GM23338 (cell line): ENCODE data around the gene KBTBD8. TPM values are rescaled to one million over a fixed set of nuclear protein-coding genes. Genes with fewer than 3 reads are reported as not detected.

Experiments used
- ATAC-seq: fragments of 200-7000 bp; cut with Tn5 transposase; 3 replicates; pipeline ENCODE4 v1.9.1; 2020
- DNase-seq: peaks from one replicate; pipeline ENCODE4 v3.0.0-alpha.2; 2015; ENCODE audit warnings: low spot score
- H2AFZ ChIP-seq: fragments of 200-600 bp; sonication (generic); 2 replicates; pipeline ENCODE4 v1.8.0; 2016; ENCODE audit warnings: antibody characterized with exemption, mild to moderate bottlenecking, moderate library complexity
- H3F3A ChIP-seq: fragments of 200-600 bp; sonication (generic); replicated peaks from 2 replicates; pipeline ENCODE4 v1.8.0; 2017; ENCODE audit warnings: antibody characterized with exemption, mixed run types, low read depth
- H3K27ac ChIP-seq: fragments of 200-600 bp; sonication (generic); 2 replicates; pipeline ENCODE4 v1.6.1; 2016; ENCODE audit warnings: low read depth
- H3K27me3 ChIP-seq: fragments of 200-600 bp; sonication (generic); 2 replicates; pipeline ENCODE4 v1.8.0; 2016; ENCODE audit warnings: mild to moderate bottlenecking, mixed run types, moderate library complexity; ENCODE audit not compliant: insufficient read depth
- H3K36me3 ChIP-seq: fragments of 200-600 bp; sonication (generic); 2 replicates; pipeline ENCODE4 v1.8.0; 2016; ENCODE audit warnings: mild to moderate bottlenecking; ENCODE audit not compliant: insufficient read depth
- H3K4me1 ChIP-seq: fragments of 200-600 bp; sonication (generic); 2 replicates; pipeline ENCODE4 v1.8.0; 2016; ENCODE audit warnings: mild to moderate bottlenecking, moderate library complexity; ENCODE audit not compliant: insufficient read depth
- H3K4me2 ChIP-seq: fragments of 200-600 bp; sonication (generic); 2 replicates; pipeline ENCODE4 v1.7.1; 2017; ENCODE audit warnings: mixed run types
- H3K4me3 ChIP-seq: fragments of 200-600 bp; sonication (generic); 2 replicates; pipeline ENCODE4 v1.6.1; 2016; ENCODE audit warnings: mixed run types
- H3K79me2 ChIP-seq: fragments of 200-600 bp; sonication (generic); replicated peaks from 2 replicates; pipeline ENCODE4 v1.8.0; 2017; ENCODE audit warnings: mild to moderate bottlenecking; ENCODE audit not compliant: insufficient read depth
- H3K9me2 ChIP-seq: fragments of 200-600 bp; sonication (generic); 2 replicates; pipeline ENCODE4 v1.8.0; 2017; ENCODE audit not compliant: insufficient read depth
- H4K20me1 ChIP-seq: fragments of 200-600 bp; sonication (generic); replicated peaks from 2 replicates; pipeline ENCODE4 v1.8.0; 2017; ENCODE audit warnings: mild to moderate bottlenecking; ENCODE audit not compliant: insufficient read depth
- H3K27ac Mint-ChIP-seq: 2 replicates; pipeline ENCODE4 v1.8.0; 2020; ENCODE audit warnings: inconsistent platforms, mild to moderate bottlenecking, moderate library complexity, mixed read lengths
- H3K27me3 Mint-ChIP-seq: 3 replicates; pipeline ENCODE4 v1.8.0; 2022; ENCODE audit warnings: low read depth, mild to moderate bottlenecking, moderate library complexity, mixed read lengths, inconsistent platforms; ENCODE audit not compliant: insufficient read depth, poor library complexity
- H3K36me3 Mint-ChIP-seq: 3 replicates; pipeline ENCODE4 v1.8.0; 2021; ENCODE audit warnings: low read depth, mild to moderate bottlenecking, inconsistent platforms, moderate library complexity, mixed read lengths
- H3K4me1 Mint-ChIP-seq: 3 replicates; pipeline ENCODE4 v1.8.0; 2020; ENCODE audit warnings: mild to moderate bottlenecking, inconsistent platforms, mixed read lengths
- H3K4me3 Mint-ChIP-seq: 3 replicates; pipeline ENCODE4 v1.8.0; 2021; ENCODE audit warnings: moderate library complexity, mild to moderate bottlenecking, inconsistent platforms, mixed read lengths
- H3K9me3 Mint-ChIP-seq: 3 replicates; pipeline ENCODE4 v1.8.0; 2020; ENCODE audit warnings: moderate library complexity, mild to moderate bottlenecking, inconsistent platforms, mixed read lengths
- CREB1 ChIP-seq: fragments of 250-450 bp; sonication (Bioruptor Pico); IDR thresholded peaks from 2 replicates; pipeline ENCODE4 v1.5.0; 2020; ENCODE audit warnings: low read depth, mild to moderate bottlenecking, moderate library complexity
- EZH2 ChIP-seq: fragments of 200-600 bp; sonication (generic); IDR thresholded peaks from one replicate; pipeline ENCODE4 v1.8.0; 2017; ENCODE audit warnings: antibody characterized with exemption, mild to moderate bottlenecking, low read depth; ENCODE audit not compliant: unreplicated experiment
- EZH2phosphoT487 ChIP-seq: fragments of 200-600 bp; sonication (generic); IDR thresholded peaks from one replicate; pipeline ENCODE4 v1.8.1; 2018; ENCODE audit warnings: antibody characterized with exemption; ENCODE audit not compliant: unreplicated experiment
- POLR2AphosphoS5 ChIP-seq: IDR thresholded peaks from 2 replicates; pipeline ENCODE4 v1.6.1; 2016; ENCODE audit warnings: antibody characterized with exemption, low read depth
- ZNF114 ChIP-seq: fragments of 250-450 bp; sonication (Bioruptor Pico); IDR thresholded peaks from 2 replicates; pipeline ENCODE4 v1.5.0; 2020; ENCODE audit warnings: mild to moderate bottlenecking, moderate library complexity
- ZNF331 ChIP-seq: fragments of 250-450 bp; sonication (Bioruptor Pico); IDR thresholded peaks from 2 replicates; pipeline ENCODE4 v1.5.0; 2020; ENCODE audit warnings: low read depth, mild to moderate bottlenecking, moderate library complexity
- polyA plus RNA-seq: library from polyadenylated mRNA; unstranded; fragments of >200 nt; fragmentation: Nextera tagmentation; extraction: Ambion mirVana; gene quantifications from 2 replicates; pipeline ENCODE4 v1.2.1, GENCODE V29; 2016
- total RNA-seq: library from RNA; depleted of rRNA; stranded (reverse); fragments of >200 nt; shearing (Covaris generic); gene quantifications from 2 replicates; pipeline ENCODE4 v1.2.3, GENCODE V29; 2014
- TF ChIP-seq, protein P1 (sequence below): IDR thresholded peaks from one replicate; pipeline ENCODE4 v1.6.1; 2018; ENCODE audit warnings: antibody characterized with exemption; ENCODE audit not compliant: unreplicated experiment
- TF ChIP-seq, protein P2 (sequence below): fragments of 250-450 bp; sonication (Bioruptor Pico); IDR thresholded peaks from 2 replicates; pipeline ENCODE4 v1.5.0; 2020; ENCODE audit warnings: mild to moderate bottlenecking, moderate library complexity

Gene KBTBD8
- total and polyA plus RNA-seq, 2 experiments from 2014 or later, result 3.5 to 19.9 TPM

DNA sequence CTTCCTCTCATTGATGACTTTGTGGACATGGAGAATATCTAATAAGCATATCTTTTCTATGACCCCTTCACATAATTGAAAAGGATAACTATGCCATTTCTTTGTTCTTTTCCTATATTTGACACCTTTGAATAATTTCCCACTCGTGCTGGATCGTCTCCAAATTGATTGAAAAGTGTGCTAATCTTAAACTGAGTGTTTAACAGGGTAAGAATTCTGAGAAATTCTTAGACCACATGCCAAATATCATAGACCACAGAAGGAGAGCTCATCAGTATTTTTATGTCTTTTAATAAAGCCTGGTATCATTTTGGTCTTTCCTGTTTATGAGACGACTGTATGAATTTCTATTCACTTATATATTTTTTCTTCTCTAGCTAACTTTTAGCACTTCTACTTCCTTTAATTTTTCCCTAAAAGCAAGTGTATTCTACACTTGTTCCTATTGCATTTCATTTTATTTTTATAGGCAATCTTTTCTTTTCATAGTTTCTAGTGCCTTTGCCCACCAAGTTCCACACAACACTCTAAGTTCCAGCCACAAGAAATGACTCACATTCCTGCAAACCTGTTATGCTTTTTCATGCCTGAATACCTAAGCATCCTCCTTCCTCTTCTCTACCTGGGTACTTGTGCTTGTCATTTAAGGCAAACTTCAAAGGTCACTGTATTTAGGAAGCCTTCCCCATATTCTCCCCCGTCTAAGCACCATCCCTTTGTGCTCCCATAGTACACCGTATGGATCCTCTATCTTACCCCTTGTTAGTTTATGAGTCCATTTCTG is 30.1 kb downstream of the KBTBD8 start (continued):
- TF ChIP-seq, protein P1, sequence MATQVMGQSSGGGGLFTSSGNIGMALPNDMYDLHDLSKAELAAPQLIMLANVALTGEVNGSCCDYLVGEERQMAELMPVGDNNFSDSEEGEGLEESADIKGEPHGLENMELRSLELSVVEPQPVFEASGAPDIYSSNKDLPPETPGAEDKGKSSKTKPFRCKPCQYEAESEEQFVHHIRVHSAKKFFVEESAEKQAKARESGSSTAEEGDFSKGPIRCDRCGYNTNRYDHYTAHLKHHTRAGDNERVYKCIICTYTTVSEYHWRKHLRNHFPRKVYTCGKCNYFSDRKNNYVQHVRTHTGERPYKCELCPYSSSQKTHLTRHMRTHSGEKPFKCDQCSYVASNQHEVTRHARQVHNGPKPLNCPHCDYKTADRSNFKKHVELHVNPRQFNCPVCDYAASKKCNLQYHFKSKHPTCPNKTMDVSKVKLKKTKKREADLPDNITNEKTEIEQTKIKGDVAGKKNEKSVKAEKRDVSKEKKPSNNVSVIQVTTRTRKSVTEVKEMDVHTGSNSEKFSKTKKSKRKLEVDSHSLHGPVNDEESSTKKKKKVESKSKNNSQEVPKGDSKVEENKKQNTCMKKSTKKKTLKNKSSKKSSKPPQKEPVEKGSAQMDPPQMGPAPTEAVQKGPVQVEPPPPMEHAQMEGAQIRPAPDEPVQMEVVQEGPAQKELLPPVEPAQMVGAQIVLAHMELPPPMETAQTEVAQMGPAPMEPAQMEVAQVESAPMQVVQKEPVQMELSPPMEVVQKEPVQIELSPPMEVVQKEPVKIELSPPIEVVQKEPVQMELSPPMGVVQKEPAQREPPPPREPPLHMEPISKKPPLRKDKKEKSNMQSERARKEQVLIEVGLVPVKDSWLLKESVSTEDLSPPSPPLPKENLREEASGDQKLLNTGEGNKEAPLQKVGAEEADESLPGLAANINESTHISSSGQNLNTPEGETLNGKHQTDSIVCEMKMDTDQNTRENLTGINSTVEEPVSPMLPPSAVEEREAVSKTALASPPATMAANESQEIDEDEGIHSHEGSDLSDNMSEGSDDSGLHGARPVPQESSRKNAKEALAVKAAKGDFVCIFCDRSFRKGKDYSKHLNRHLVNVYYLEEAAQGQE, result no peak

DNA sequence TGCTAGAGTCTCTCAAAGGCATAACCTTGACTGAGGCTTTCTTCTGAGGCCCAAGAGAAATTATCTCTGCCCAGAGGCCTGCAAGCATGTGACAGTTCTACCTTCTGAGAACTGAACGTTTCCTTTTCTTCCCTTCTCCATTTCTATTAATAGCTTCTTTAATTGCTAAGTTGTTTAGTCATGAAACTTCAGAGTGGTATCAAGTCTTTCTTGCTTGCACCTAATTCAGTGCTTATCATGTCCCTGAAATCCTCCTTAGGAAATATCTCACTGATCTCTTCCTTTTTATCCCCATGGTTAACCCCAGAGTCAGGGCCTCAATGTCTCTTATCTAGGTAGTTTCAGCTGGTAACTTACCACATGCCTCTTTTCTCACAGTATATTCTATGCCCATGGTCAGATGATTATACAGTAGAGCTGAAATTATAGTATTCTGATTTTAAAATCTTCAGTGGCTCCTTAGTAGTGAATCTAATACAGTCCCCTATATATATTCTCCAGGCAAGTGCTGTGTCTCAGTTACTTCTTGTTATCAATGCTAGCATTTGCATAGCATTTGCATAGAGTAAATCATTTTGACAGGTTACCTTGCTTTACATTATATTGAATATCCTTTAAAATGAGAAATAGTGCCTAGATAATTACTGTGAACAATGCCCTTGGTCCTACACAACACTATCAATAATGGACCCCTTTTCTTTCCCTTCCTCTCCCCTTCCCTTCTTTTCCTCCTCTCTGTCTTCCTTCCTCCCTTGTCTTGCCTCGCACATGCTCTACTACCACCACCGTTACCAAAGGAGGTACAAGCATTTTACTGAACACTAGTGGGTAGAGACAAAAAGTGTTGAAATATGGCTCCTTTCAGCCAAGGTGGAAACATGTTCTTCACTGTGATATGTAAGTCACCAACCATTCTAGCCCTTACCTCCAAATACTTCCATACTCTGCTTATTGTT is 33.0 kb downstream of the KBTBD8 start:
- peaks cover 2% of the 10 kb centered on the region for H3K27me3 Mint-ChIP-seq
- H3K27ac Mint-ChIP-seq, result no peak overlapping the region
- Histone ChIP-seq H3F3A (no peaks in the 10 kb centered on the region), H2AFZ (no peak overlapping the region; the same call in 1 of the 2 replicates), H3K4me2 (no peak overlapping the region), H3K4me3 (no peak overlapping the region), H3K27ac (no peak overlapping the region), H3K4me1 (peaks cover 8% of the 10 kb centered on the region), H3K36me3 (no peaks in the 10 kb centered on the region), H3K9me2 (no peaks in the 10 kb centered on the region; the same call in 1 of the 2 replicates), H4K20me1 (no peaks in the 10 kb centered on the region), H3K27me3 (no peaks in the 10 kb centered on the region), H3K79me2 (no peaks in the 10 kb centered on the region)
- H3K36me3 Mint-ChIP-seq, result no peaks in the 10 kb centered on the region
- no peak overlapping the region for H3K4me3 Mint-ChIP-seq
- H3K9me3 Mint-ChIP-seq, result no peaks in the 10 kb centered on the region
- peaks cover 12% of the 10 kb centered on the region for H3K4me1 Mint-ChIP-seq
- no peak for DNase-seq
- no peak for ATAC-seq
- TF ChIP-seq CREB1 (no peak), ZNF114 (no peak), EZH2phosphoT487 (no peak), ZNF331 (CRISPR knock-in tag) (no peak), POLR2AphosphoS5 (no peak), EZH2 (no peak)
- TF ChIP-seq, protein P2, sequence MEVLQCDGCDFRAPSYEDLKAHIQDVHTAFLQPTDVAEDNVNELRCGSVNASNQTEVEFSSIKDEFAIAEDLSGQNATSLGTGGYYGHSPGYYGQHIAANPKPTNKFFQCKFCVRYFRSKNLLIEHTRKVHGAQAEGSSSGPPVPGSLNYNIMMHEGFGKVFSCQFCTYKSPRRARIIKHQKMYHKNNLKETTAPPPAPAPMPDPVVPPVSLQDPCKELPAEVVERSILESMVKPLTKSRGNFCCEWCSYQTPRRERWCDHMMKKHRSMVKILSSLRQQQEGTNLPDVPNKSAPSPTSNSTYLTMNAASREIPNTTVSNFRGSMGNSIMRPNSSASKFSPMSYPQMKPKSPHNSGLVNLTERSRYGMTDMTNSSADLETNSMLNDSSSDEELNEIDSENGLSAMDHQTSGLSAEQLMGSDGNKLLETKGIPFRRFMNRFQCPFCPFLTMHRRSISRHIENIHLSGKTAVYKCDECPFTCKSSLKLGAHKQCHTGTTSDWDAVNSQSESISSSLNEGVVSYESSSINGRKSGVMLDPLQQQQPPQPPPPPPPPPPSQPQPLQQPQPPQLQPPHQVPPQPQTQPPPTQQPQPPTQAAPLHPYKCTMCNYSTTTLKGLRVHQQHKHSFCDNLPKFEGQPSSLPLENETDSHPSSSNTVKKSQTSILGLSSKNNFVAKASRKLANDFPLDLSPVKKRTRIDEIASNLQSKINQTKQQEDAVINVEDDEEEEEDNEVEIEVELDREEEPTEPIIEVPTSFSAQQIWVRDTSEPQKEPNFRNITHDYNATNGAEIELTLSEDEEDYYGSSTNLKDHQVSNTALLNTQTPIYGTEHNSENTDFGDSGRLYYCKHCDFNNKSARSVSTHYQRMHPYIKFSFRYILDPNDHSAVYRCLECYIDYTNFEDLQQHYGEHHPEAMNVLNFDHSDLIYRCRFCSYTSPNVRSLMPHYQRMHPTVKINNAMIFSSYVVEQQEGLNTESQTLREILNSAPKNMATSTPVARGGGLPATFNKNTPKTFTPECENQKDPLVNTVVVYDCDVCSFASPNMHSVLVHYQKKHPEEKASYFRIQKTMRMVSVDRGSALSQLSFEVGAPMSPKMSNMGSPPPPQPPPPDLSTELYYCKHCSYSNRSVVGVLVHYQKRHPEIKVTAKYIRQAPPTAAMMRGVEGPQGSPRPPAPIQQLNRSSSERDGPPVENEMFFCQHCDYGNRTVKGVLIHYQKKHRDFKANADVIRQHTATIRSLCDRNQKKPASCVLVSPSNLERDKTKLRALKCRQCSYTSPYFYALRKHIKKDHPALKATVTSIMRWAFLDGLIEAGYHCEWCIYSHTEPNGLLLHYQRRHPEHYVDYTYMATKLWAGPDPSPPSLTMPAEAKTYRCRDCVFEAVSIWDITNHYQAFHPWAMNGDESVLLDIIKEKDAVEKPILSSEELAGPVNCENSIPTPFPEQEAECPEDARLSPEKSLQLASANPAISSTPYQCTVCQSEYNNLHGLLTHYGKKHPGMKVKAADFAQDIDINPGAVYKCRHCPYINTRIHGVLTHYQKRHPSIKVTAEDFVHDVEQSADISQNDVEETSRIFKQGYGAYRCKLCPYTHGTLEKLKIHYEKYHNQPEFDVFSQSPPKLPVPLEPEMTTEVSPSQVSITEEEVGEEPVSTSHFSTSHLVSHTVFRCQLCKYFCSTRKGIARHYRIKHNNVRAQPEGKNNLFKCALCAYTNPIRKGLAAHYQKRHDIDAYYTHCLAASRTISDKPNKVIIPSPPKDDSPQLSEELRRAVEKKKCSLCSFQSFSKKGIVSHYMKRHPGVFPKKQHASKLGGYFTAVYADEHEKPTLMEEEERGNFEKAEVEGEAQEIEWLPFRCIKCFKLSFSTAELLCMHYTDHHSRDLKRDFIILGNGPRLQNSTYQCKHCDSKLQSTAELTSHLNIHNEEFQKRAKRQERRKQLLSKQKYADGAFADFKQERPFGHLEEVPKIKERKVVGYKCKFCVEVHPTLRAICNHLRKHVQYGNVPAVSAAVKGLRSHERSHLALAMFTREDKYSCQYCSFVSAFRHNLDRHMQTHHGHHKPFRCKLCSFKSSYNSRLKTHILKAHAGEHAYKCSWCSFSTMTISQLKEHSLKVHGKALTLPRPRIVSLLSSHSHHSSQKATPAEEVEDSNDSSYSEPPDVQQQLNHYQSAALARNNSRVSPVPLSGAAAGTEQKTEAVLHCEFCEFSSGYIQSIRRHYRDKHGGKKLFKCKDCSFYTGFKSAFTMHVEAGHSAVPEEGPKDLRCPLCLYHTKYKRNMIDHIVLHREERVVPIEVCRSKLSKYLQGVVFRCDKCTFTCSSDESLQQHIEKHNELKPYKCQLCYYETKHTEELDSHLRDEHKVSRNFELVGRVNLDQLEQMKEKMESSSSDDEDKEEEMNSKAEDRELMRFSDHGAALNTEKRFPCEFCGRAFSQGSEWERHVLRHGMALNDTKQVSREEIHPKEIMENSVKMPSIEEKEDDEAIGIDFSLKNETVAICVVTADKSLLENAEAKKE (CRISPR knock-in tag), result no peak
- TF ChIP-seq, protein P1, result no peak
